Measurements from ENCODE around the gene NKTR.

DNA sequence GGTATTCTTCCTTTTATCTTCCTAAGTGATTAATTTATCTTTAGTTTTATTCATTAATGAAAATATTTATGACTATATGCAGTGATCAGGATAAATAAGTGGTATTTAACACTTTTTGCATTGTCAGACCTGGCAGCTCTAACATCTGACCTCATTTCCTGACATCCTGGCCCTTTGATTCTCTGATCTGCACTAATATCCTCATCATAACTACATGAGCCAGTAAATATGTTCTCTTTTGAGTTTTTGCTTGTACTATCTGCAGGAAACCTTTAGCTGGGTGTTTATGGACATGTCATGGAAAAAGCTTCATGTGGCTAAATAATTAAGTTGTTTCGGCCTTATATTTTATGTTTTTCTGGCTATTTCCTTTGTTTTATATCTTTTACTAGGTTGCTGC, 10.5 kb downstream of the NKTR start:
- TF ChIP-seq CTCF (IDR thresholded peaks at IDR 0.05): no peak
- TF ChIP-seq ZFX (IDR thresholded peaks at IDR 0.05; ENCODE audit: borderline replicate concordance): no peak
